Right lobe of liver (tissue), 6 donors: ENCODE measurements around the gene ZNRF4. TPM values are rescaled to one million over a fixed set of nuclear protein-coding genes. Genes with fewer than 3 reads are reported as not detected.

ENCODE experiments used
- ATAC-seq, 4 donors: fragments of 200-7000 bp; cut with Tn5 transposase; one replicate each; pipeline ENCODE4 v1.9.1; 2020; ENCODE audit warnings: mild to moderate bottlenecking in 4 of 4, moderate library complexity in 4 of 4
- DNase-seq, 3 donors: peaks; one replicate each; pipeline ENCODE4 v3.0.0-alpha.2; 2020
- H3K27ac ChIP-seq, 3 donors: fragments of 200-600 bp; one replicate each; pipeline ENCODE4 v1.8.0; 2022
- H3K27me3 ChIP-seq, 2 donors: fragments of 200-600 bp; one replicate each; pipeline ENCODE4 v1.8.0; 2022
- H3K36me3 ChIP-seq, 4 donors: fragments of 200-600 bp; sonication (generic) in 1 of 4; one replicate each; pipeline versions ENCODE4 v1.5.1 to v1.8.0; 2017 to 2022; ENCODE audit warnings: control low read depth in 1 of 4
- H3K4me1 ChIP-seq, 4 donors: fragments of 200-600 bp; sonication (generic) in 1 of 4; one replicate each; pipeline versions ENCODE4 v1.5.1 to v1.8.0; 2017 to 2022; ENCODE audit warnings: control low read depth in 1 of 4
- H3K4me3 ChIP-seq, 3 donors: fragments of 200-600 bp; one replicate each; pipeline ENCODE4 v1.8.0; 2022
- H3K9me3 ChIP-seq, 4 donors: fragments of 200-600 bp; sonication (generic) in 1 of 4; one replicate each; pipeline versions ENCODE4 v1.5.1 to v1.8.0; 2017 to 2022; ENCODE audit warnings: control low read depth in 1 of 4
- POLR2A ChIP-seq: fragments of 450-650 bp; IDR thresholded peaks from one replicate; pipeline ENCODE4 v1.6.1; 2017; ENCODE audit warnings: antibody characterized with exemption, mild to moderate bottlenecking
- WGBS: methylation state at CpG from one replicate; pipeline ENCODE4 v1.1.6; 2018; ENCODE audit warnings: low coverage, low lambda C conversion rate; ENCODE audit not compliant: insufficient coverage; ENCODE audit errors: missing lambda C conversion rate; 5-methylcytosine and 5-hydroxymethylcytosine counted together
- intact Hi-C, 2 donors: fragments of 100-400 bp; cut with DNase I; formaldehyde crosslinking; loops; one replicate each; pipeline versions ENCODE4 v1.11.2 to v1.14.1; 2022
- total RNA-seq, 6 experiments: library from RNA; depleted of rRNA in 2 of 6; stranded (reverse); fragments of >200 nt in 2 of 6; fragmentation: NEBNext Ultra II Directional in 3 of 6; extraction: Animal tissue kit (Norgen Biotek cat#: 25700) in 3 of 6; gene quantifications; one replicate each; pipeline versions ENCODE4 v1.1.0 to v1.2.4, GENCODE V29; 2016 to 2023
- TF ChIP-seq, protein P1 (sequence below), 4 donors: fragments of 200-600 bp in 3 of 4; fragments of 450-650 bp in 1 of 4; IDR thresholded peaks; one replicate each; pipeline versions ENCODE4 v1.5.1 to v1.8.0; 2016 to 2022; ENCODE audit warnings: antibody characterized with exemption in 4 of 4, mild to moderate bottlenecking in 2 of 4
- donor health status: DM: no; HTN: yes; CAD: no.
- donor health status: DM: no; HTN: no; CAD: no.
- donor health status: DM: no; HTN: no; CAD: no.
- donor health status: DM: no; HTN: yes; CAD: no.
- donor health status: DM: no; HTN: yes; CAD: no.

Gene ZNRF4
- total RNA-seq, 6 experiments from 2014 or later, result not detected

DNA sequence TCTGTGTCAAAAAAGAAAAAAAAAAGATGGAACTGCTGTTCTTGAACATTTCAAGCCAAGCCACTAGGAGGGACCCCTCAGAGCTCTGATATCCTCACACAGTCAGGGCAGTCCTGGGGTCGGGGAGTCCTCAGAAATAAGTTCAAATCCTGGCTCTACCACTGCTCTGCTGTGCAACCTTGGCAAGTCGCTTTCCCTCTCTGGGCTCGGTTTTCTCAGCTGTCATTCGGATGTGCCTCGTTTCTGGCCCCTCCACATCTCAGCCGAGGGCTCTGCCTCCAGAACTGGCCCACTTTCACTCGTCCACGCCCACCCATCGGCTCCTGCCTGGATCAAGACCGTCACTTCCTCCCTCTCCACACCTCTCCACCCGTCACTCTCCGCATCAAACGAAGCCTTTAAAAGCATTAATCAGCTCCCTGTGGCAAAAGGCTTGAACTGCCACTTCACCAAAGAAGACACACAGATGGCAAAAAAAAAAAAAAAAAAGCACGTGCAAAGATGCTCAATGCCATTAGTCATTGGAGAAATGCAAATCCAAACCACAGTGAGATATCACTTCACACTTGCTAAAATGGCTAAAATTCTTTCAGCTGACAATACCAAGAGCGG is 7.4 kb upstream of the ZNRF4 start:
- 19% methylated on average over 11 of the region's 15 CpGs for WGBS
- TF ChIP-seq POLR2A, result no peak
- TF ChIP-seq, protein P1, sequence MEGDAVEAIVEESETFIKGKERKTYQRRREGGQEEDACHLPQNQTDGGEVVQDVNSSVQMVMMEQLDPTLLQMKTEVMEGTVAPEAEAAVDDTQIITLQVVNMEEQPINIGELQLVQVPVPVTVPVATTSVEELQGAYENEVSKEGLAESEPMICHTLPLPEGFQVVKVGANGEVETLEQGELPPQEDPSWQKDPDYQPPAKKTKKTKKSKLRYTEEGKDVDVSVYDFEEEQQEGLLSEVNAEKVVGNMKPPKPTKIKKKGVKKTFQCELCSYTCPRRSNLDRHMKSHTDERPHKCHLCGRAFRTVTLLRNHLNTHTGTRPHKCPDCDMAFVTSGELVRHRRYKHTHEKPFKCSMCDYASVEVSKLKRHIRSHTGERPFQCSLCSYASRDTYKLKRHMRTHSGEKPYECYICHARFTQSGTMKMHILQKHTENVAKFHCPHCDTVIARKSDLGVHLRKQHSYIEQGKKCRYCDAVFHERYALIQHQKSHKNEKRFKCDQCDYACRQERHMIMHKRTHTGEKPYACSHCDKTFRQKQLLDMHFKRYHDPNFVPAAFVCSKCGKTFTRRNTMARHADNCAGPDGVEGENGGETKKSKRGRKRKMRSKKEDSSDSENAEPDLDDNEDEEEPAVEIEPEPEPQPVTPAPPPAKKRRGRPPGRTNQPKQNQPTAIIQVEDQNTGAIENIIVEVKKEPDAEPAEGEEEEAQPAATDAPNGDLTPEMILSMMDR (IDR thresholded peaks at IDR 0.05), result no peak
- intact Hi-C loops, result no loop called here

DNA sequence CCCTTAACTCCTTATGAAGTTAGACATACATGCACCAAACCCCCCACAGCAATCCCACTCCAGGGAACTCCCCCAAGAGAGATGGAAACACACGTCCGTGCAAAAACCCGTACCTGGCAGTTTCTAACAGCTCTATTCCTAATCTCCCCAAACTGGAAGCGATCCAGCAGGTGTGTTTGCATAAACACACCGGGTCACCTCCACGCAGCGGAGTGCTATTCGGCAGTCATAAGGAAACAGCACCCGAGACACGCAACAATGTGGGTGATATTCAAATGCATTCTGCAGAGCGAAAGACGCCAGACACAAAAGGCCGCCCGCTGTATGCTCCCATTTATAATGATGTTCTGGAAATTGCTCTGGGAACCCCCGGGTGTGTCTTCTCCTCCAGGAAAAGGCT is 6.8 kb upstream of the ZNRF4 start:
- intact Hi-C loops, result no loop called here
- H3K27ac ChIP-seq, result no peak overlapping the region
- ATAC-seq (no peak), DNase-seq (no peak)
- no peaks in the 10 kb centered on the region for H3K9me3 ChIP-seq
- no peaks in the 10 kb centered on the region for H3K36me3 ChIP-seq
- H3K4me3 ChIP-seq, result no peak overlapping the region
- TF ChIP-seq POLR2A, result no peak
- TF ChIP-seq, protein P1 (IDR thresholded peaks at IDR 0.05), result no peak
- 43% methylated on average over 6 of the region's 15 CpGs for whole genome bisulfite sequencing
- H3K27me3 ChIP-seq, result no peaks in the 10 kb centered on the region
- no peaks in the 10 kb centered on the region for H3K4me1 ChIP-seq

More for the DNA sequence above, 7.4 kb upstream of the ZNRF4 start:
- Histone ChIP-seq H3K27me3 (no peaks in the 10 kb centered on the region), H3K4me1 (no peaks in the 10 kb centered on the region), H3K27ac (no peak overlapping the region), H3K36me3 (no peaks in the 10 kb centered on the region), H3K4me3 (no peak overlapping the region), H3K9me3 (no peaks in the 10 kb centered on the region)
- no peak for ATAC-seq
- DNase-seq, result no peak

DNA sequence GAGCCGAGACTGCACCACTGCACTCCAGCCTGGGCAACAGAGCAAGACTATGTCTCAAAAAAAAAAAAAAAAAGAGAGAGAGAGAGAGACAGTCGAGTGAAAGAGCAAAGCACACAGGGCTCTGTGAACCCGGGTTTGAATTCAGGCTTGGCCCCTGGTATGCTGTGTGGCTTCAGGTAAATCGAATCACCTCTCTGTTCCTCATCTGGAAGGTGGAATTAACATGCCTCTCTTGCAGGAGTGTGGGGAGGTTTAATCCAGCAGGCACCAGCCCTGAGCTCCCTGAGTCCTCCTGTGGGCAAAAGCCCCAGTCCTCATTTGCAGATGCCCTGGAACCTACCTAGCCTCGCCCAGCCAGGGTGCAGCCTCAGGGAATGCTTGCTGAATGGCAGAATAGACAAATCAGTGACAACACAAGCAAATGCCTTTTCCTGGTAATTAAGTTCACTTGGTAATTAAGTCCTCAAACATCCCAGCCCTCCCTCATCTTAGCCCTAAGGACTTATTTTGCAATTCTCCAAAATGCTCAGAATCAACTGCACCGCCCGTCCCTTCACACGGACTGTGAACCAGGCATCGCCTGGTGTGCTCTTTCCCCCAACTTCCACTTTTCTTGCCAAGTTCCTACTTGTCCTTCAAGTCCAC is 4.6 kb upstream of the ZNRF4 start:
- H3K4me1 ChIP-seq, result no peaks in the 10 kb centered on the region
- 20% methylated on average over 5 of the region's 9 CpGs for WGBS
- no peak overlapping the region for H3K27ac ChIP-seq
- intact Hi-C loops, result no loop called here
- TF ChIP-seq POLR2A, result no peak
- TF ChIP-seq, protein P1 (IDR thresholded peaks at IDR 0.05), result no peak
- H3K4me3 ChIP-seq, result no peak overlapping the region
- no peaks in the 10 kb centered on the region for H3K9me3 ChIP-seq
- no peaks in the 10 kb centered on the region for H3K27me3 ChIP-seq
- ATAC-seq, result no peak
- DNase-seq, result no peak
- no peaks in the 10 kb centered on the region for H3K36me3 ChIP-seq

DNA sequence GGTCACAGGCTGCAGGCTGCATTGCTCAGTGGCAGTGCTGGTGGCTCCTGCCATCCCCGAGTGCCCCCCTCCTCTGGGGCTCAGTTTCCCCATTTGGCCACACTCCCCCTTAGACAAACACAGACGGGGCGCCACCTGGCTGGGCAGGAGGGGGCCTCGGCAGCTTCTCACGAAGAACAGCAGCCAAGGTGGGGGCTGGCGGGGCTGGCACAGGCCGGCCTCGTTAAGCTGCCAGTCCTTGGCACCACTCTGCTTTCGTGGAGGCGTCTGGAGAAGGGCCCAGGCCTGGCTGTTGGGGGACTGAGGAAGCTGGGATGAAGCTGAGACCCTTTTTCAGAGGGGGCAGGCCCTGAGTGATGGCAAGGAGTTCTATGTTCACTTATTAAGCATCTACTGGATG is 3.7 kb upstream of the ZNRF4 start:
- no CpG with 5 or more reads among the region's 10 CpGs for WGBS
- DNase-seq (no peak), ATAC-seq (no peak)
- no peak overlapping the region for H3K4me3 ChIP-seq
- H3K36me3 ChIP-seq, result no peaks in the 10 kb centered on the region
- H3K4me1 ChIP-seq, result no peaks in the 10 kb centered on the region
- no peaks in the 10 kb centered on the region for H3K27me3 ChIP-seq
- TF ChIP-seq, protein P1 (IDR thresholded peaks at IDR 0.05), result no peak
- TF ChIP-seq POLR2A, result no peak
- no peak overlapping the region for H3K27ac ChIP-seq
- intact Hi-C loops, result no loop called here
- H3K9me3 ChIP-seq, result no peaks in the 10 kb centered on the region
